Keratinocyte (primary cell): ENCODE measurements around the gene HMGCR. TPM values are rescaled to one million over a fixed set of nuclear protein-coding genes. Genes with fewer than 3 reads are reported as not detected.

Experiments
- DNase-seq: peaks from one replicate; pipeline ENCODE4 v3.0.0-alpha.2; 2011; ENCODE audit warnings: low read depth, missing footprints, low spot score
- FAIRE-seq: peaks from 2 replicates; lab custom pipeline; 2011; peaks lifted over from hg19 to GRCh38; lab: Jason Lieb, UNC
- H2AFZ ChIP-seq: 2 replicates; pipeline ENCODE4 v1.6.0; 2012; ENCODE audit warnings: low read length, control low read depth, inconsistent platforms; ENCODE audit not compliant: control insufficient read depth
- H3K27ac ChIP-seq: 2 replicates; pipeline ENCODE4 v1.5.1; 2011; ENCODE audit warnings: low read length; ENCODE audit not compliant: control insufficient read depth, insufficient read depth
- H3K27me3 ChIP-seq: 3 replicates; pipeline ENCODE4 v1.6.0; 2011; ENCODE audit warnings: low read length; ENCODE audit not compliant: control insufficient read depth, insufficient read depth; ENCODE audit errors: extremely low read depth
- H3K36me3 ChIP-seq, 2 experiments: 2 replicates in 1 of 2; 3 replicates in 1 of 2; pipeline ENCODE4 v1.5.1; 2011; ENCODE audit warnings: low read length in 2 of 2, mild to moderate bottlenecking in 1 of 2; ENCODE audit not compliant: control insufficient read depth in 2 of 2, insufficient read depth in 2 of 2; ENCODE audit errors: extremely low read depth in 1 of 2
- H3K4me1 ChIP-seq: 3 replicates; pipeline ENCODE4 v1.5.1; 2011; ENCODE audit warnings: low read length; ENCODE audit not compliant: control insufficient read depth, insufficient read depth; ENCODE audit errors: extremely low read depth
- H3K4me2 ChIP-seq: 3 replicates; pipeline ENCODE4 v1.6.0; 2011; ENCODE audit warnings: low read depth, low read length; ENCODE audit not compliant: control insufficient read depth, insufficient read depth; ENCODE audit errors: extremely low read depth
- H3K4me3 ChIP-seq, 3 experiments: fragments of 200-600 bp in 1 of 3; sonication (generic) in 1 of 3; 2 replicates in 2 of 3; 3 replicates in 1 of 3; pipeline ENCODE4 v1.5.1; 2011 to 2016; ENCODE audit warnings: low read length in 3 of 3, mild to moderate bottlenecking in 3 of 3, control low read depth in 2 of 3, inconsistent platforms in 1 of 3, low read depth in 1 of 3, mixed read lengths in 1 of 3, mixed run types in 1 of 3, moderate library complexity in 1 of 3; ENCODE audit not compliant: control insufficient read depth in 2 of 3, insufficient read depth in 2 of 3; ENCODE audit errors: extremely low read depth in 1 of 3
- H3K79me2 ChIP-seq: 2 replicates; pipeline ENCODE4 v1.6.0; 2012; ENCODE audit warnings: low read length; ENCODE audit not compliant: control insufficient read depth, insufficient read depth
- H3K9ac ChIP-seq: 3 replicates; pipeline ENCODE4 v1.6.0; 2011; ENCODE audit warnings: low read length; ENCODE audit not compliant: control insufficient read depth, insufficient read depth; ENCODE audit errors: extremely low read depth
- H3K9me1 ChIP-seq: 3 replicates; pipeline ENCODE4 v1.6.0; 2011; ENCODE audit warnings: low read length; ENCODE audit not compliant: control insufficient read depth, insufficient read depth; ENCODE audit errors: extremely low read depth
- H3K9me3 ChIP-seq: 2 replicates; pipeline ENCODE4 v1.5.1; 2012; ENCODE audit warnings: low read depth, low read length; ENCODE audit not compliant: control insufficient read depth
- H4K20me1 ChIP-seq: 3 replicates; pipeline ENCODE4 v1.6.0; 2011; ENCODE audit warnings: low read length; ENCODE audit not compliant: control insufficient read depth, insufficient read depth; ENCODE audit errors: extremely low read depth
- CTCF ChIP-seq, 3 experiments: IDR thresholded peaks in 1 of 3; conservative IDR thresholded peaks in 1 of 3; optimal IDR thresholded peaks in 1 of 3; 2 replicates in 2 of 3; 3 replicates in 1 of 3; pipeline versions ENCODE3 to v1.5.1; 2011; ENCODE audit warnings: low read length in 3 of 3, mild to moderate bottlenecking in 3 of 3, moderate library complexity in 2 of 3, control low read depth in 1 of 3, inconsistent platforms in 1 of 3; ENCODE audit not compliant: insufficient read depth in 2 of 3; ENCODE audit errors: extremely low read depth in 1 of 3
- EZH2 ChIP-seq: IDR thresholded peaks from one replicate; pipeline ENCODE4 v1.6.1; 2012; ENCODE audit warnings: inconsistent platforms, mild to moderate bottlenecking, low read length, moderate library complexity
- dilution Hi-C: fragments of 300-500 bp; cut with MboI; formaldehyde crosslinking; loops from one replicate; pipeline ENCODE4 v1.7.0; 2020; ENCODE audit warnings: low sequenced_read_pairs; ENCODE audit not compliant: extremely low pct_ligation_motif_present
- polyA plus RNA-seq, 5 experiments: library from polyadenylated mRNA; depleted of rRNA in 3 of 5; stranded (reverse) in 3 of 5; stranded (forward) in 1 of 5; unstranded in 1 of 5; fragments of >200 nt; gene quantifications; 1 replicate in 1 of 5; 2 replicates in 3 of 5; 3 replicates in 1 of 5; pipeline versions ENCODE4 v1.2.1 to v1.2.3, GENCODE V29; 2011 to 2012; ENCODE audit warnings: missing spikeins in 2 of 5, low read depth in 1 of 5, low replicate concordance in 1 of 5

Gene HMGCR
- polyA plus RNA-seq, 1 donor (not counting 4 experiments of a cell fraction or from before 2014, with no cell fraction given), result 181 TPM

- Histone ChIP-seq H3K27me3 (no peaks in the 10 kb centered on the region), H3K4me1 (no peaks in the 10 kb centered on the region), H3K4me2 (no peak overlapping the region), H3K79me2 (no peaks in the 10 kb centered on the region), H3K9me1 (no peaks in the 10 kb centered on the region), H3K9ac (no peak overlapping the region), H3K27ac (no peak overlapping the region), H3K9me3 (no peaks in the 10 kb centered on the region), H3K4me3 (no peak overlapping the region), H4K20me1 (no peaks in the 10 kb centered on the region), H2AFZ (no peak overlapping the region), H3K36me3 (peaks cover 9 to 10% of the 10 kb centered on the region in 2 experiments)
- dilution Hi-C loops, result no loop called here
- FAIRE-seq, result no peak
- no peak for TF ChIP-seq EZH2
- TF ChIP-seq CTCF (optimal IDR thresholded peaks at IDR 0.05 in 1 of 3, IDR thresholded peaks at IDR 0.05 in 1 of 3, conservative IDR thresholded peaks at IDR 0.05 in 1 of 3; ENCODE audit: extremely low read depth in 1 of 3, insufficient read depth in 2 of 3, low read length in 3 of 3), result no peak
- DNase-seq, result no peak
These were observed 37.4 kb downstream of the HMGCR start for GRCh38 chr5:75374394-75374814.

GRCh38 chr5:75375414-75375813, 38.4 kb downstream of the HMGCR start:
- no peaks in the 10 kb centered on the region for H3K27me3 ChIP-seq
- no peak for DNase-seq
- no peak overlapping the region for H3K4me2 ChIP-seq
- no peaks in the 10 kb centered on the region for H3K4me1 ChIP-seq
- no peak overlapping the region for H2AFZ ChIP-seq
- TF ChIP-seq EZH2 (no peak), CTCF (optimal IDR thresholded peaks at IDR 0.05 in 1 of 3, IDR thresholded peaks at IDR 0.05 in 1 of 3, conservative IDR thresholded peaks at IDR 0.05 in 1 of 3; ENCODE audit: extremely low read depth in 1 of 3, insufficient read depth in 2 of 3, low read length in 3 of 3) (no peak)
- no peak overlapping the region for H3K4me3 ChIP-seq
- peaks cover 9 to 10% of the 10 kb centered on the region in 2 experiments for H3K36me3 ChIP-seq
- no peaks in the 10 kb centered on the region for H4K20me1 ChIP-seq
- H3K79me2 ChIP-seq, result no peaks in the 10 kb centered on the region
- H3K9me3 ChIP-seq, result no peaks in the 10 kb centered on the region
- no peak overlapping the region for H3K9ac ChIP-seq
- no peaks in the 10 kb centered on the region for H3K9me1 ChIP-seq
- dilution Hi-C loops, result no loop called here
- no peak for FAIRE-seq
- no peak overlapping the region for H3K27ac ChIP-seq
